Left forelimb (tissue), 1 donor: ENCODE measurements around the gene ZIM2.

Experiments used
- DNase-seq: peaks from one replicate; pipeline ENCODE4 v3.0.0-alpha.2; 2018; ENCODE audit warnings: low spot score

ZIM2 gene

DNA sequence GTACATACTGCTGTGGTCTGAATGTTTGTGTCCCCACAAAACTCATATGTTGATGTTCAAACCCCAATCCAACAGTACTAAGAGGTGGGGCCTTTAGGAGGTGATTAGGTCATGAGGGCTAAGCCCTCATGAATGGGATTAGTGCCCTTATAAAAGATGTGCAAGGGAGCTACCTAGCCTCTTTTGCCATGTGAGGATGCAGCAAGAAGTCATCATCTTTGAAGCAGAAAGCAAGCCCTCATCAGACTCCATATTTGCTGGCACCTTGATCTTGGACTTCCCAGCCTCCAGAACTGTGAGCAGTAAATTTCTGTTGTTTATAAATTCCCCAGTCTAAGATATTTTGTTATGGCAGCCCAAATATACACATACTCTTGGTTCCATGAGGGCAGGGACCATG is 33.9 kb downstream of the ZIM2 start:
- DNase-seq = no peak

DNA sequence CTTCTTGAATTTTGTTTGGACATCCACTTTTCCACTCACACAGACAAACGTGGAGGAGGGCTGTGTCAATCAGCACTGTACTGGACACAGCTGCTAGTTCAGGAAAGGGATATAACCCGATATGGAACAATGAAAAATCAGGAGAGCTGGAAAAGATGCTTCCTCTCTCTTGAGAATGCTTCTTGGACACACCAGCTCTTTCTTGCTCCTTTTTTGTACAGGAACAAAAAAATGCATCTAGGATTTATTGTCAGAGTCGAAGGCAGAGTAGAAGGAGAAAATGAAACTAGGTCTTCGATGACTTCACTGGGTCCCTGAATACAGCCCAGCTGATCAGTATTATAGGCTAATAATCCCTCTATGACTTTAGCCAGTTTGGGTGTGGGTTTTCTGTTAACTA is 62.2 kb downstream of the ZIM2 start:
- no peak for DNase-seq

- DNase-seq = no peak
Observed at GRCh38 chr19:56769650-56770049, 70.9 kb downstream of the ZIM2 start.

DNA sequence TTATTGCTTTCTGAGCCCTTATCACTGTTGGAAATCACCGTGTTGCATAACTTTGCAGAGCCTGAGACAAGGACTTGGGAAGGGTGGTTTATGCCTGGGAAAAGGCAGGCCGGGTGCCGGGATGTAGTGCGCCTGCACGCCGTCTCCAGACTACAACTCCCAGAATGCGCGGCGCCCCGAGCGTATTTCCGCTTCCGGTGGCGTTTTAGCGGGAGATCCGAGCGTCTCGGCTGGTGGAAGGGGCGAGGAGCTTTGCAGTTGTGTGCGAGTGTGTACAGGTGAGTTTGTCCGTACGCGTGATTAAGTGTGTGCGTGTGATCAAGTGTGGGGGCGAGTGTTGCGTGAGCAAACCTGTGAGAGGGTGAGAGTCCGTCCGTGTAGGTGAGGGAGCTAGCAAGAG is 75.4 kb downstream of the ZIM2 start:
- DNase-seq = peak; percentile 91

DNA sequence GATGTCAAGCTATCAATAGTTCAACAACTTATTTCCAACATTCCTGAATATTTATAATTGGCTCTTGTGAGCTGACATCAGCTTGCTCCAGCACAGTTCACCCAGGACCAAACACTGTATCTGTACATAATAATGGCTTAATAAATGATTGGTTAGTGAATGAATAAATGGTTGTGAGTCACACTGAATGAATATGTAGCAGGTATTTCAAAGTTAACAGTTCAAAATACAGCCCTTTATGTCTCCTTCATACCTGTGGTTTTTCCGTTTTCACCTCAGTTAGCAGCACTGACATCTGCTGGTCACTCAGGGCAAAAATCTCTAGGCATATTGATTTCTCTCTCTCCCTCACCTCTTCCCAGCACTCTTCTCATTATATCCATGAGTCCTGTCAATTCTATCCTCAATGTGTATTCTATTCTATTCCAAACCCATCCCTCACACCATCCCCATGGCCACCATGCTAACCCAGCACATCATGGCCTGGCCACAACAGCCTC is 76.3 kb downstream of the ZIM2 start:
- DNase-seq = no peak

DNA sequence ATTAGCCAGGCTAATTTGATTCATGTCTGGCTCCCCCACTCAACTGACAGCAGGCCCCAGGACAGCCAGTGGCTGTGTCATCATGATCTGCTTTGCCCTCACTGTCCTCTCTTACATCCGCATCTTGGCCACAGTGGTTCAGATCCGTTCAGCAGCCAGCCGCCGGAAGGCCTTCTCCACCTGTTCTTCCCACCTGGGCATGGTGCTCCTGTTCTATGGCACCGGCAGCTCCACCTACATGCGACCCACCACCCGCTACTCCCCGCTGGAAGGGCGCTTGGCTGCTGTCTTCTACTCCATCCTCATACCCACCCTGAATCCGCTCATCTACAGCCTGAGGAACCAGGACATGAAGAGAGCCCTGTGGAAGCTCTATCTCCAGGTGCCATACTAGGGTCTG is 79.7 kb downstream of the ZIM2 start:
- DNase-seq = no peak

DNA sequence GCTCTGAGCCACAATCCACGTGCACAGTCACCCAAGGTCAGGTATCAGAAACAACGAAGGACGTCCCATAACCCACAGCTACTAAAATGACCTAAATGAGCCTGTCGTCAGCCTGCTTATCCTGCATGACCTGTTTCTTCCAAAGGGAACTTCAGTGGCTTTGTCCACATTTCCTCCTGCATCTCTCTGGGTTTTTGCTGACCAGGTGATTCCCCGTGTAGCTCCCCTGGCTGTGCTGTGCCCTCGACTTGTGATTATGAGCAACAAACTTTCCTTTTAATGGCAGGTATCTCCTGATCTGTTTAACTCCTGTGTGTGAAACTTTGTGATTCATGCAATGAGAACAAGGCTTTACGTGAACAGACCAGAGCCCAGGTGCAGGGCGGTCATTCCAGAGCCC is 81.0 kb downstream of the ZIM2 start:
- no peak for DNase-seq

GRCh38 chr19:56751078-56751489 is 89.4 kb downstream of the ZIM2 start:
- peak; percentile 81 for DNase-seq

DNA sequence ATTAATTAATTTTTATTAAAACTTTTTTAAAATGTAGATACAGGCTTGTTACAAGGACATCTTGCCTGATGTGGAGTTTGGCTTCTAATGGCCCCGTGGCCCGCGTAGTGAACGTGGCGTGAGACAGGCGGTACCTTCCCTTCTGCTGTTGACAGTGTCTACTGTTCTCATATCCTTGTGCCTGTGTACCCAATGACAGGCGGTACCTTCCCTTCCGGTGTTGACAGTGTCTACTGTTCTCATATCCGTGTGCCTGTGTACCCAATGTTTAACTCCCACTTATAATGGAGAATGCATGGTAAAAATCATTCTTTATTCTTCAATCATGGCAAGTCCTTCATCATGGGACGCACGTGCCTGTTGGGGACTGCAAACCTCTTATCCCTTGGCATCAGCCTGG is 89.9 kb downstream of the ZIM2 start:
- no peak for DNase-seq

GRCh38 chr19:56748378-56748777 is 92.1 kb downstream of the ZIM2 start:
- DNase-seq = no peak

GRCh38 chr19:56746367-56746766 is 94.2 kb downstream of the ZIM2 start:
- DNase-seq = no peak

- DNase-seq = no peak
Observed at GRCh38 chr19:56740501-56740900, 100.0 kb downstream of the ZIM2 start.

DNA sequence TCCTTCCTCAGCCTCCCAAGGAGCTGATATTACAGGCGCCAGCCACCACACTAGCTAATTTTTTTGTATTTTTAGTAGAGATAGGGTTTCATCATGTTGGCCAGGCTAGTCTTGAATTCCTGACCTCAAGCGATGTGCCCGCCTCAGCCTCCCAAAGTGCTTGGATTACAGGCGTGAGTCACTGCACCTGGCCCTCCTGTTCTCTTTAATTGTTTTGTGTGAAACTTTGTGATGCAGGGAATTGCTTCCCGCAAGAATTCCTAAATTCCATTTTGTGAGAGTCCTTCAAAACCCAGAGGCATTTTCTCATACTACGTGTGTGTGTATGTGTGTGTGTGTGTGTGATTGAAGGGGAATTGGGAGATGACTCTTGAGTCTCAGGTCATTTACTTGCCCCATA is 104.0 kb downstream of the ZIM2 start:
- DNase-seq = no peak

- no peak for DNase-seq
Observed at GRCh38 chr19:56732976-56733375, 107.5 kb downstream of the ZIM2 start.

DNA sequence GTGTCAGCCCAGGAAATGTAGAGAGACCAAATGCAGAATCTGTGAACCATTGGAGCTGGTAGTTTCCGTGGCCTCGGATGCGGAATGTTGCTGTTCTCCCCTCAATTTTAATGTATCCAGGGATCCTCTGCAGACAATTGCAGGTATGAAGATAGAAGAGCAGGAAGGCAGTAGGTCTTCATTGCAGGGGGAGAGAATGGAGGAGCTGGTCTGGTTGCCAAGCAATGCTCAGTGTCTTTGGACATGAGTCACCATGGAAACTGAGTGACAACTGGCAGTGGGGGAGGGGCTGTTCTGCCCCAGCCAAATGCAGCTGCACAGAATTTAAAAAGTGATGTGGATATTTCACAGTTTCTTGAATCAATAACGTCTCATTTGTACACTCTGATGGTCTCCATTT is 112.8 kb downstream of the ZIM2 start:
- DNase-seq = no peak

- no peak for DNase-seq
Observed at GRCh38 chr19:56725829-56726424, 114.6 kb downstream of the ZIM2 start.
